Duodenal mucosa (tissue), 2 donors: Measurements from ENCODE around the gene SLC46A2.

Source experiments
- H3K27ac ChIP-seq: one replicate; pipeline ENCODE4 v1.7.0; 2013; ENCODE audit warnings: low read depth, low read length
- H3K27me3 ChIP-seq, 2 donors: one replicate each; pipeline ENCODE4 v1.7.0; 2013; ENCODE audit warnings: low read length in 2 of 2, control low read depth in 1 of 2; ENCODE audit not compliant: insufficient read depth in 2 of 2, control insufficient read depth in 1 of 2
- H3K36me3 ChIP-seq, 2 donors: one replicate each; pipeline ENCODE4 v1.7.0; 2013; ENCODE audit warnings: low read length in 2 of 2, control low read depth in 1 of 2; ENCODE audit not compliant: insufficient read depth in 2 of 2, control insufficient read depth in 1 of 2
- H3K4me1 ChIP-seq, 2 donors: one replicate each; pipeline ENCODE4 v1.7.0; 2013; ENCODE audit warnings: low read length in 2 of 2, control low read depth in 1 of 2; ENCODE audit not compliant: insufficient read depth in 2 of 2, control insufficient read depth in 1 of 2
- H3K4me3 ChIP-seq, 2 donors: one replicate each; pipeline ENCODE4 v1.7.0; 2013; ENCODE audit warnings: low read length in 2 of 2, low read depth in 1 of 2
- H3K9ac ChIP-seq, 2 donors: one replicate each; pipeline ENCODE4 v1.7.0; 2013; ENCODE audit warnings: low read length in 2 of 2, low read depth in 1 of 2
- H3K9me3 ChIP-seq, 2 donors: one replicate each; pipeline ENCODE4 v1.7.0; 2013; ENCODE audit warnings: low read length in 2 of 2, control low read depth in 1 of 2; ENCODE audit not compliant: control insufficient read depth in 1 of 2

SLC46A2 gene

GRCh38 chr9:112852741-112853504 is 37.8 kb downstream of the SLC46A2 start:
- Histone ChIP-seq H3K4me1 (no peaks in the 10 kb centered on the region), H3K9me3 (no peaks in the 10 kb centered on the region), H3K4me3 (no peak overlapping the region), H3K9ac (no peak overlapping the region), H3K27ac (no peak overlapping the region), H3K27me3 (no peaks in the 10 kb centered on the region), H3K36me3 (peaks cover 4 to 30% of the 10 kb centered on the region in 2 donors)

GRCh38 chr9:112850840-112851239 is 39.8 kb downstream of the SLC46A2 start:
- Histone ChIP-seq H3K9me3 (no peaks in the 10 kb centered on the region), H3K4me3 (no peak overlapping the region), H3K27me3 (no peaks in the 10 kb centered on the region), H3K36me3 (peaks cover 4 to 30% of the 10 kb centered on the region in 2 donors), H3K4me1 (no peaks in the 10 kb centered on the region), H3K27ac (no peak overlapping the region), H3K9ac (no peak overlapping the region)

GRCh38 chr9:112849363-112849922 is 41.2 kb downstream of the SLC46A2 start:
- no peak overlapping the region for H3K27ac ChIP-seq
- peaks cover 4 to 30% of the 10 kb centered on the region in 2 donors for H3K36me3 ChIP-seq
- no peaks in the 10 kb centered on the region for H3K9me3 ChIP-seq
- H3K4me3 ChIP-seq = no peak overlapping the region
- no peak overlapping the region for H3K9ac ChIP-seq
- H3K27me3 ChIP-seq = no peaks in the 10 kb centered on the region
- no peaks in the 10 kb centered on the region for H3K4me1 ChIP-seq

GRCh38 chr9:112848316-112849151 is 42.1 kb downstream of the SLC46A2 start:
- Histone ChIP-seq H3K27ac (no peak overlapping the region), H3K4me1 (no peaks in the 10 kb centered on the region)

GRCh38 chr9:112846528-112847488 is 43.9 kb downstream of the SLC46A2 start:
- H3K9me3 ChIP-seq = no peaks in the 10 kb centered on the region
- H3K36me3 ChIP-seq = peaks cover 0 to 15% of the 10 kb centered on the region in 2 donors
- H3K4me3 ChIP-seq = no peak overlapping the region
- H3K27ac ChIP-seq = no peak overlapping the region
- H3K4me1 ChIP-seq = no peaks in the 10 kb centered on the region
- no peaks in the 10 kb centered on the region for H3K27me3 ChIP-seq
- no peak overlapping the region for H3K9ac ChIP-seq

More at GRCh38 chr9:112848316-112849151, 42.1 kb downstream of the SLC46A2 start:
- Histone ChIP-seq H3K36me3 (peaks cover 4 to 22% of the 10 kb centered on the region in 2 donors), H3K9me3 (no peaks in the 10 kb centered on the region), H3K27me3 (no peaks in the 10 kb centered on the region), H3K9ac (no peak overlapping the region), H3K4me3 (no peak overlapping the region)

- Histone ChIP-seq H3K36me3 (peaks cover 1 to 5% of the 10 kb centered on the region in 2 donors), H3K9ac (no peak overlapping the region), H3K27me3 (no peaks in the 10 kb centered on the region), H3K9me3 (no peaks in the 10 kb centered on the region), H3K27ac (no peak overlapping the region), H3K4me1 (no peaks in the 10 kb centered on the region), H3K4me3 (no peak overlapping the region)
Observed at GRCh38 chr9:112844771-112845542, 45.7 kb downstream of the SLC46A2 start.

GRCh38 chr9:112842555-112842954 is 48.1 kb downstream of the SLC46A2 start:
- H3K27ac ChIP-seq = no peak overlapping the region
- H3K9me3 ChIP-seq = no peaks in the 10 kb centered on the region
- H3K4me3 ChIP-seq = no peak overlapping the region
- H3K27me3 ChIP-seq = no peaks in the 10 kb centered on the region
- H3K9ac ChIP-seq = no peak overlapping the region
- peaks cover 12 to 17% of the 10 kb centered on the region in 2 donors for H3K36me3 ChIP-seq
- peaks cover 5 to 6% of the 10 kb centered on the region in 2 donors for H3K4me1 ChIP-seq

- H3K9ac ChIP-seq = no peak overlapping the region
- H3K9me3 ChIP-seq = no peaks in the 10 kb centered on the region
- peaks cover 12 to 17% of the 10 kb centered on the region in 2 donors for H3K36me3 ChIP-seq
- H3K4me1 ChIP-seq = peaks cover 14% of the 10 kb centered on the region in 2 donors
- no peak overlapping the region for H3K4me3 ChIP-seq
- H3K27ac ChIP-seq = no peak overlapping the region
- no peaks in the 10 kb centered on the region for H3K27me3 ChIP-seq
Observed at GRCh38 chr9:112841261-112841660, 49.4 kb downstream of the SLC46A2 start.

GRCh38 chr9:112839331-112839730 is 51.3 kb downstream of the SLC46A2 start:
- no peaks in the 10 kb centered on the region for H3K27me3 ChIP-seq
- no peaks in the 10 kb centered on the region for H3K9me3 ChIP-seq
- H3K9ac ChIP-seq = no peak overlapping the region
- H3K4me1 ChIP-seq = peaks cover 25 to 27% of the 10 kb centered on the region in 2 donors
- H3K4me3 ChIP-seq = no peak overlapping the region
- no peak overlapping the region for H3K27ac ChIP-seq
- H3K36me3 ChIP-seq = peaks cover 12 to 17% of the 10 kb centered on the region in 2 donors
